Peyer's patch (tissue), 4 donors: Measurements from ENCODE around the gene SLC7A9. TPM values are rescaled to one million over a fixed set of nuclear protein-coding genes. Genes with fewer than 3 reads are reported as not detected.

Experiments
- DNase-seq, 3 donors: peaks; one replicate each; pipeline ENCODE4 v3.0.0-alpha.2; 2017 to 2019
- H3K27ac ChIP-seq, 4 donors: fragments of 200-600 bp; sonication (generic); one replicate each; pipeline ENCODE4 v1.5.1; 2016 to 2019
- H3K27me3 ChIP-seq, 2 donors: fragments of 200-600 bp; sonication (generic); one replicate each; pipeline ENCODE4 v1.5.1; 2019
- H3K36me3 ChIP-seq, 3 donors: fragments of 200-600 bp; sonication (generic); one replicate each; pipeline ENCODE4 v1.5.1; 2016 to 2019
- H3K4me1 ChIP-seq, 4 donors: fragments of 200-600 bp; sonication (generic); one replicate each; pipeline ENCODE4 v1.5.1; 2016 to 2019
- H3K4me3 ChIP-seq, 4 donors: fragments of 200-600 bp; sonication (generic); 1 replicate in 3 of 4; 2 replicates in 1 of 4; pipeline ENCODE4 v1.5.1; 2016 to 2019; ENCODE audit warnings: mild to moderate bottlenecking in 1 of 4
- H3K9me3 ChIP-seq, 4 donors: fragments of 200-600 bp; sonication (generic); one replicate each; pipeline ENCODE4 v1.5.1; 2016 to 2019; ENCODE audit warnings: mild to moderate bottlenecking in 1 of 4
- CTCF ChIP-seq, 6 experiments: fragments of 450-650 bp in 4 of 6; fragments of 200-600 bp in 2 of 6; sonication (generic) in 1 of 6; IDR thresholded peaks; one replicate each; pipeline ENCODE4 v1.5.1; 2017 to 2019; ENCODE audit warnings: antibody characterized with exemption in 6 of 6, mild to moderate bottlenecking in 3 of 6, moderate library complexity in 1 of 6
- POLR2A ChIP-seq, 2 donors: fragments of 450-650 bp; IDR thresholded peaks; one replicate each; pipeline ENCODE4 v1.5.1; 2017; ENCODE audit warnings: antibody characterized with exemption in 2 of 2, mild to moderate bottlenecking in 2 of 2, moderate library complexity in 2 of 2
- total RNA-seq, 4 donors: library from RNA; depleted of rRNA; stranded (reverse); fragments of >200 nt; gene quantifications; one replicate each; pipeline ENCODE4 v1.1.0, GENCODE V29; 2016

The SLC7A9 gene
- total RNA-seq, 4 donors from 2014 or later, result 22.3 to 1,183 (median 609) TPM

DNA sequence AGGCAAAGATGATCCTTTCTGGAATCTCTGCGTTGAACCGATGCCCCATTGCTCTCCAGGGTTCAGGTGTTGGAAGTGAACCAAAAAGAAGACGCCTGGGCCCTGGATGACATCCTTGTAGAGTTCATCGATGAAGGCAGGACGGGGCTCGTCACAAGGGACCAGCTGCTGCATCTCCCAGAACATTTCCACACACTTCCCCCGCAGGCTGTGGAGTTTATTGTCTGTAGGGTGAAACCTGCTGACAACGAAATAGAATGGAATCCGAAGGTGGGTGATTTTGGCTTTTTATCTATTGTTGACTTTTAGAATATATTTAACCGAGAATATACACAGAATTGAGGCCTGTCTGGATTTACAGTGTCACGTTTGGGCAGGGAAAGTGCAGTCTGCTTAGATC is 58.4 kb downstream of the SLC7A9 start:
- Histone ChIP-seq H3K9me3 (no peaks in the 10 kb centered on the region), H3K36me3 (no peaks in the 10 kb centered on the region), H3K4me3 (no peak overlapping the region), H3K27ac (no peak overlapping the region), H3K4me1 (peaks cover 0 to 14% (median 0%) of the 10 kb centered on the region in 4 donors), H3K27me3 (no peaks in the 10 kb centered on the region)
- DNase-seq, result peak in 1 of 3 donors; percentile 10
- TF ChIP-seq CTCF (IDR thresholded peaks at IDR 0.05), result no peak
- TF ChIP-seq POLR2A (IDR thresholded peaks at IDR 0.05), result no peak

- Histone ChIP-seq H3K27ac (no peak overlapping the region), H3K4me3 (no peak overlapping the region), H3K27me3 (no peaks in the 10 kb centered on the region), H3K4me1 (peaks cover 0 to 14% (median 0%) of the 10 kb centered on the region in 4 donors), H3K9me3 (no peaks in the 10 kb centered on the region), H3K36me3 (no peaks in the 10 kb centered on the region)
- DNase-seq, result no peak
- TF ChIP-seq POLR2A (IDR thresholded peaks at IDR 0.05), result no peak
- no peak for TF ChIP-seq CTCF (IDR thresholded peaks at IDR 0.05)
These were observed 59.1 kb downstream of the SLC7A9 start for GRCh38 chr19:32810452-32810851.

GRCh38 chr19:32809754-32810153 is 59.8 kb downstream of the SLC7A9 start:
- Histone ChIP-seq H3K9me3 (no peaks in the 10 kb centered on the region), H3K4me1 (peaks cover 0 to 14% (median 0%) of the 10 kb centered on the region in 4 donors), H3K4me3 (no peak overlapping the region), H3K36me3 (no peaks in the 10 kb centered on the region), H3K27me3 (no peaks in the 10 kb centered on the region), H3K27ac (no peak overlapping the region)
- no peak for DNase-seq
- TF ChIP-seq CTCF (IDR thresholded peaks at IDR 0.05) (no peak), POLR2A (IDR thresholded peaks at IDR 0.05) (no peak)

DNA sequence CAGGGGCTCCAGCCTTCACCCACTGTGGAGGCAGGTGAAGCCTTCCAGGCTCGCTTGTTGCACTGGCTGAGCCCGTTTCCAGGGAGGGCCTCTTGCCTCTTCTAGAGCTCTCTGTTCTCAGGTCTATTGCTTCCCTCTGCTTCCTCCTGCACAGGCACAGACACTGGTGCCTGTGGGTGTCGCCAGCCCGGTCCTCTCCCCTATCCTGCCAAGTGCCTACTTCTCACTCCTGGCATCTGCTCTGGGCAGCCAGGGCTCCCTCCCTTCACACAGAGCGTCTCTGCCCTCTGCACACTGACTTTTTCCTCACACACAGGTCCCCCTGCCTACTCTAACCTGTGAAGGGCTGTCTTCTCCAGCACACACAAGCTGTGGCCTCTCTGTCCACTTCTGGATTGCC is 60.3 kb downstream of the SLC7A9 start:
- Histone ChIP-seq H3K4me1 (peaks cover 0 to 14% (median 0%) of the 10 kb centered on the region in 4 donors), H3K27ac (no peak overlapping the region), H3K9me3 (no peaks in the 10 kb centered on the region), H3K27me3 (no peaks in the 10 kb centered on the region), H3K36me3 (no peaks in the 10 kb centered on the region), H3K4me3 (no peak overlapping the region)
- no peak for DNase-seq
- TF ChIP-seq CTCF (IDR thresholded peaks at IDR 0.05) (no peak), POLR2A (IDR thresholded peaks at IDR 0.05) (no peak)

DNA sequence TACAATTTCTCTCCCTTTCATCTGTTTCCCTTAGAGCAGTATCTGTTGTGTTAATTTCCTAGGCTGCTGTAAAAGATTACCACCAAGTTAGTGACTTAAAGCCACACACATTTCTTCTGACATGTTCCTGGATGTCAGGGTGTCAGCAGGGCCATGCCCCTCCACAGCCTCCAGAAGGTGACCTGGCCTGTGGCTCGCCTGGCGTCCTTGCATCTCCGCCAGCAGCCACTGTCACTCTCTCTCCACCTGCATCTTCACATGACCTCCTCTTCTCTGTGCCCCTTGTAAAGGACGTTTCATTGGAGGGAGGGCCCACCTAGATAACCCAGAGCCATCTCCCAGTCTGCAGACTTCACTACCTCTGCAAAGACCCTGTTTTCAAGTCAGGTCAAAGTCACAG is 61.3 kb downstream of the SLC7A9 start:
- Histone ChIP-seq H3K4me1 (peaks cover 0 to 14% (median 0%) of the 10 kb centered on the region in 4 donors), H3K27me3 (no peaks in the 10 kb centered on the region), H3K36me3 (no peaks in the 10 kb centered on the region), H3K4me3 (no peak overlapping the region), H3K9me3 (no peaks in the 10 kb centered on the region), H3K27ac (no peak overlapping the region)
- no peak for DNase-seq
- TF ChIP-seq POLR2A (IDR thresholded peaks at IDR 0.05) (no peak), CTCF (IDR thresholded peaks at IDR 0.05) (no peak)

GRCh38 chr19:32802840-32803239 is 66.7 kb downstream of the SLC7A9 start:
- Histone ChIP-seq H3K27me3 (no peaks in the 10 kb centered on the region), H3K4me1 (no peaks in the 10 kb centered on the region), H3K27ac (no peak overlapping the region), H3K9me3 (no peaks in the 10 kb centered on the region), H3K36me3 (no peaks in the 10 kb centered on the region), H3K4me3 (no peak overlapping the region)
- TF ChIP-seq CTCF (IDR thresholded peaks at IDR 0.05) (no peak), POLR2A (IDR thresholded peaks at IDR 0.05) (no peak)
- DNase-seq, result no peak
